ENCODE measurements around the gene ZNF536. TPM values are rescaled to one million over a fixed set of nuclear protein-coding genes. Genes with fewer than 3 reads are reported as not detected.

Gene ZNF536
- polyA plus RNA-seq, 3 donors: 0.06 to 0.11 (median 0.07) TPM

DNA sequence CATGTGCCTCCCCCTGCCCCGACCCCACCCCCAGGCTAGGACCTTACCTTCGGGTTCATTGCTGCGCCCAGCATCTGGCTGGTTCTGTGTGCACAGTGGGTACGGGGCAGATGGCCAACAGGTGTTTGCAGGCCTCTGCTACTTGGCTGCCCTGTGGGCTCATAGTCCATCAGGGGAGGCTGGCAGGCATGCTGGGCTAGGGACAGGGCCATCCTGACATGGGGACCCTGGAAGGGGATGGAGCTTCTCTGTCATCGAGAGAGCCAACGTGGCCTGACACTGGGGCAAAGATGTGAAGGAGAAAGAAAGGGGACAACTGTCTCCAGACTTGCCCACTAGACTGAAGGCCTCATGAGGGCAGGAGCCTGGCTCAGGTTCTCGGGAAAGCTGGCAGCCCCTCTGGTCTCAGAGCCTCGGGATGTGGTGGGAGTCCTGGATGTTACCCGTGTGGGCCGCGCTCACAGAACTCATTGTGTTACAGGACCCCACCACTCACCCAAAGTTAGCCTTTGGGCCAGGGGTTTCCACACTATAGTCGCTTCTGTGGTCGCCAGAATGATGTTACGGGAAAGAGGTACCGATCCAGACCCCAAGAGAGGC, 4.7 kb downstream of the ZNF536 start:
- H3K27ac ChIP-seq (ENCODE audit: low read depth, low read length): no peak overlapping the region
- 88 to 93% (median 89%) methylated on average over 15 of the region's 15 CpGs for WGBS, 3 donors

DNA sequence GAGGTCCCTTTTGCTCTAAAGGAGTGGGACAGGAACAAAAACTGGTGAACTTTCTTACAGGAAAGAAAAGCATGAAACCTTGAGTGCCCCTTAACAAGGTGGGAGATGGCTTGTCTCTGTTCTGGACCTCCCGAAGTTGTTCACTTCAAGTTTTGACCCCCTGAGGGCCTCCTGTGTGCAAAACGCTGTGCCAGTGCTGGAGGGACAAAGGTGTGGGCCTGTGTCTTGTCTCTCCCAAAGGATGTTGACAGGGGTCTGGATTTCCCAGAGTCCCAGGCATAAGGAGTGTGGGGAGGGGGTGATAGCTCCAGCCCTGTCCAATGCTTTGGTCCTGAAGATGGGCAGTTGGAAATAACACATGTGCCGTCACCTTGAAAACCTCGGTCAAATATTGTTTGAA, 6.5 kb downstream of the ZNF536 start:
- WGBS, 3 donors: 68 to 78% (median 73%) methylated on average over 4 of the region's 4 CpGs
- H3K27ac ChIP-seq (ENCODE audit: low read depth, low read length): no peak overlapping the region

DNA sequence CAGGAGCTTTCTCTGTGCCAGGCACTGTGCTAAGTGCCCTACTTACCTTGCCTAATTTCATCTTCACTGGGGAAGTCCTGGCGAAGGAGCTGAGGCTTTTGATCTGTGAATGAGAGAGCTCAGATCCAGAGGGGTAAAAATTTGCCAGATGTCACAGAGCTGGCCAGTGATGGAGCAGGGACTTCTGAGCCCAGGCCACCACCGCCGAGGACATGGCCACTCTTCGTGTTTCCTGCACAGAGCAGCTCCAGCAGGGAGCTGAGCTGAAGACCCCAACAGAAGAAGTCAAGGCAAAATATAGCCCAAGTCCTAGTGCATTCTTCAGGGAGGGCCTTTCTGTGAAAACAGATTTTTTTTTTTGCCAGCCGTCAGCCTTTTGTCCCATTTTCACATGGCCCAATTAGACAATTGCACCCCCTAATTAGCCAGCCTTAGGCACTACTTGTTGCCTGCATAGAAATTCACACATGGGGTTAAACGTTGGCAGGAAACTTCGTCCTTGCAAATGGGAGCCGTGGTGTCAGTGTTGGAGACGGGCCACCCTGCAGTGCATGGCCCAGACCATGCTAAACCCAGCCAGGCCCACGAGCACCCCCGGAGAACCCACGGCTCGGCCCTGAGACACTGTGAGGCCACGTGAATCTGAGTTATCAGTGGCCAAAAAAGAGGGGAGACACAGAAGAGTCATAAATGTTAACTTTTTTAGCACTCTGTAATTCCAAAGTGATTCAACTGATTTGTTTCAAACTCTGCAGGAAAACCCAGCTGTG, 7.8 kb downstream of the ZNF536 start:
- no peak overlapping the region for H3K27ac ChIP-seq (ENCODE audit: low read depth, low read length)
- 56 to 61% (median 58%) methylated on average over 14 of the region's 14 CpGs for WGBS, 3 donors

DNA sequence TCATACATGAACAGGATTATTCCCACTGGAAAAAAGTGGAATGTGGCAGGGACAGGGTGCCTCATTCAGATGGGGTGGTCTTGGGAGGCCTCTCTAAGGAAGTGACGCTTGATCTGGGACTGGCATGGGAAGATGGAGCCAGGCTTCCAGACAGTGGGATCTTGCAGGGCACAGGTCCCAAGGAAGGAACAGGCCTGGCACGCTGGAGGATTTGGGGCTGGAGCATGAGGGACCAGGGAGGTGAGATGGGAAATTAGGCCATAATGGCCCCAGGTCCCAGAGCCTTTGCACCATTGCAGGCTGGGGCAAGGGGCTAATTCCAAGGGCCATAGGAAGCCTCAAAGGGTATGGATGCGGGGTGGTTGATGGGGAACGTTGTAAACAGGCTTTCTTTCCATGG, 9.2 kb downstream of the ZNF536 start:
- no peak overlapping the region for H3K27ac ChIP-seq (ENCODE audit: low read depth, low read length)
- WGBS, 3 donors: 81 to 87% (median 82%) methylated on average over 4 of the region's 4 CpGs

DNA sequence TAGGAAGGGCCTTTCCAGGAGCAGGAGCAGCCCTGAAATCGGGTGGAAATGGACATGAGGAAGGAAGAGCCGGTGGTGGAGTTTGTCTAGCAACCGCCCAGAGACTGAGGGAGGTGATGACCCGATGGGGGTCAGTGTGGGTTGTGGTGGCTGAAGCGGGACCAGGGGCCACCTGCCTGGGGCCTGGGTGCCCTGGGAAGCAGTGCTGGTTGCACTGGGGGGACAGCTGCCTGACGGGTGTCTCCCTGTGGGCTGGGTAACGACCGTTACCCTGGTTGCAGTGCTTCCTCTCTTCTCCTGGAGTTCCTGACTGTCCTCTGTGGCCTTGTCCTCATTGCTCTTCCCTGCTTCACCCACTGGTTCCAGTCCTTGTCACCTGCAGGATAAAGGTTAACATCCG, 13.0 kb downstream of the ZNF536 start:
- no peak overlapping the region for H3K27ac ChIP-seq (ENCODE audit: low read depth, low read length)
- WGBS, 3 donors: 76 to 81% (median 80%) methylated on average over 9 of the region's 9 CpGs

DNA sequence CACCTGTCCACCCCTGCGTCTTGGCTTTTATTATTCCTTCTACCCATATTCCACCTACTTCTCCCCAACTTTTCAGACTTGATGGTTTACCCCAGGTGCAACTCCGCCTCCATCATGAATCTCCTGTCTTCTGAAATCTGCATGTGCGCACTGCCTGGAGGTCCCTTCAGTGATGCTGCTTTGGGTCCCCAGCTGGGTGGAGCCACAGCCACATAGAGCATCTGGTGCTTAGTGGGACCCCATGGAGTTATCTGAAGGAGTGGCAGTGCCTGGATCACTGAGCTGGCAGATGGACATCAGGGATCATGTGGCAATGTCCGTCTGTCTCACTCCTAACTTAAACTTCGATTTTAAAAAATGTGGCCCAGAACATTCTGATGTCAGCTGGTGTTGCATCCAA, 13.5 kb downstream of the ZNF536 start:
- no peak overlapping the region for H3K27ac ChIP-seq (ENCODE audit: low read depth, low read length)
- 75 to 88% (median 84%) methylated on average over 5 of the region's 5 CpGs for WGBS, 3 donors

DNA sequence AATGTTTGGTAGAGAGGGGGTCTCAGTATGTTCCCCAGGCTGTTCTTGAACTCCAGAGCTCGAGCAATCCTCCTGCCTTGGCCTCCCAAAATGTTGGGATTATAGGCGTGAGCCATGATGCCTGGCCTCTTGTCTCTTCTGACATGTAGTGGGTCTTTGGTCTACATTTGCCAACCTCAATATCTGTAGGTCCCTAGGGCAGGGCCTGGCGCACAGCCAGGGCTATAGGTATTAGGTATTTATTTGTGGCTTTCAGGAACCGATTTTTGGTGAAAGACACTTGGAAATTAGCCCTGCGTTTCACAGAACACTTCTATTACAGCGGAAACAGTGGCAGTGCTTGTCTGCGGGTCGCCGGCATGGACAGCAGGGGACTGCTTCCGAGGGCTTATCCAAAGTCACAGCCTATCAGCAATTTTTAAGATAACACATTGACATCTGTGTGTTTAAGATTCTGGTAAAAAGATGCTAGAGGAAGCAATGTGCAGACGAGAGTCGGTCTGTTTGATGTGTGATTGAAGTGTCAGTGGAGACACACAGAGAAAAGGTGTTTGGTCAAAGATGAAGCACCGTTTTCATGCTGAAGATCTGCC, 14.5 kb downstream of the ZNF536 start:
- H3K27ac ChIP-seq (ENCODE audit: low read depth, low read length): no peak overlapping the region
- 56 to 79% (median 73%) methylated on average over 13 of the region's 13 CpGs for whole genome bisulfite sequencing, 3 donors

DNA sequence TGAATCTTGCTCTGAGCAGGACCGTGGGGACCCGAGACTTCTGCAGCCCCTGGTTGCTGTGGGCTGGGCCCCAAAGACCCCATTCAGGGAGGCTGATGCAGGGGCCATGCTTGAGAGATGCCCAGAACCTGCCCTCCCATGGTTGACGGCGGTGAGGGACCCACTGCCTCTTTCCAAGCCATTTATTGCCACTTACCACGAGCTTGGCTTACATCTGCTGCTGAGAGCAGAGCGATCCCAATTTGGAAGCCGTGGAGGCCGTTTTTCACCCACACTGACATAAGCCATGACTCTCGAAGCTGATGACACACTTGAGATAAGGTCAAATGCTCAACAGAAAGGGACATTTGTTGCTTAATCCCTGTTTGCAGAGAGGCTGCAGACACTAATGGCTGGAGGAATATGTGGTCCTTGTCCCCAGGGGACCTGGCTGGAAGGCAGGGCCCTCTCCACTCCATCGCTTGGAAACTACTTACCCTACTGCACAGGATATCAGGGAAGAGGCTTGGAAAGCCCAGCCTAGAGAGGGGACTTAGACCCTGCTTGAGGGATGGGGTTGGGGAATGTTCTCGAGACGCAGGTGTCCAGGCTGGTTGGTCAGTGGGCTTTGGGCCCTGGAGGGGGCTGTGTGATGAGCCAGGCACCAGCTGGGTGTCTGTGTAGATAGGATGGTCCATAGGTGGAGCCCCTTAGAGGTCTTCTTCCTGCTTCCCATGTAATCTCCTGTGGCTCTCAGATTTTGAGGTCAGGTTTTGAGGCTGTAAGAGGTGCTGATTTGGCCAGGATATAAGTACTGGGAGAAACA, 15.3 kb downstream of the ZNF536 start:
- 58 to 69% (median 64%) methylated on average over 12 of the region's 12 CpGs for WGBS, 3 donors
- no peak overlapping the region for H3K27ac ChIP-seq (ENCODE audit: low read depth, low read length)

DNA sequence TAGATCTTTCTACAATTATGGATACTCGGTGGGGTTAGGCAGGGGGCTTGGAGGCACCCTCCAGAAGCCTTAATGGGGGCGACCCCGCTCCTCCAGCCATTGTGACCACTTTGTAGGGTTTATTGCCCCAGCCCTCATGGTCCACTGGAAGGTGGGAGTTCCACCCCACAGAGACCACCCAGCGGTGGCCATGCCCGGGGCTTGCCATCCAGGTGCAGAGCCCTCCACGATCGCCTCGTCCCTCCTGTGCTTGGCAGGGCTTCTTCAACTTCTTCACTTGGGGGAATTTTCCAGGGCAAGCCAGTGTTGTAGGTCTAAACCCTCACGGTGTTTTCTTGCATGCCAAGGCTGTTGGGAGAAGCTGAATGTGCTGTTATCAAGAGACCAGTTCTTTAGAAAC, 16.1 kb downstream of the ZNF536 start:
- 84 to 88% (median 86%) methylated on average over 9 of the region's 9 CpGs for WGBS, 3 donors
- H3K27ac ChIP-seq (ENCODE audit: low read depth, low read length): no peak overlapping the region

DNA sequence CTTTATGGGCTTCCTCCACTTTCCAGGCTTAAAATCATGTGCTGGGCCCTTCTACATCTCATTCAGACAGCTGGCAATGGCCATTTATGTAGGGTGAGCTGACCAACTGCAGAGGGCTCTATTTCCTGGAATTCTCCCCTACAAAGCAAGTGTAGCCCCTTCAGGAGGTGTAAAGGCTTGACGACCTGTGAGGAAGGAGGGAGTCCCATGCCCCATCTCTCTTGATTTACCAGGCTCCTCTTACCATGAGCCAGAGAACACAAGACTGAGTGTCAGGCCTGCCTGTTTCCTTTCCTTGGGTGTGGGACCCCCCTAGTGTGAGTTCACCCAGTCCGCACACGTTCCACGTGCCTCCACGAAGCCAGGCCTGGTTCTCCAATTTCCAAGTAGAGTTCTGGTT, 16.6 kb downstream of the ZNF536 start:
- H3K27ac ChIP-seq (ENCODE audit: low read depth, low read length): no peak overlapping the region
- 79 to 86% (median 84%) methylated on average over 5 of the region's 5 CpGs for WGBS, 3 donors

DNA sequence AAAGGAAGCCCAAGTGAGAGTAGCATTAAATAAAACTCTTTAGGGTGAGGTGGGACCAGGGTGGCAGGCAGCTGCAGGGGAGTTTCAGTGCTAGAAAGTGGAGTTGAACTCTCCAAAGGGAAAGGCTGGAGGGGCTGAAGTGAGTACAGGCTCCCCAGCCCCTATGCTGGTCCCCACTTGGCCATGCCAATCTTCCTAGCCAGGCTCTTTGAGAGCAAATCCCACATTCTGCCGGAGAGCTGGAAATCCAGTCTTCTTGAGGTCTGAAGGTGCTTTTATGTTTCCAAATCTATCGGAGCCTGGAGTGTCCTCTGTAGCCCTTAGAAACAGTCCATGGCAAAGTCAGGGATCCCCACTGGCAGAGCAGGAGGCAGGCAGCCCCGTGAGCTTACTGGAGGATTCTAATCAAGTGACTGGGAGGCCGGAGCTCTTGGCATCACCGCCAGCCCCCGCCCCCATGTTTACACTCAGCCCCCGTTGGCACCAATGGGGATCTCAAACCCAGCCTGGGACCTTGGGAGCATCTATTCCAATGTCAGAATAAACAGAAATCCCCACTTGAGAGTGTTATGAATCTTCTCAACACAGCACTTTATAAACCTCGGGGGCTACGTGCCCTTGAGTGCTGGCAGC, 18.3 kb downstream of the ZNF536 start:
- 63 to 82% (median 78%) methylated on average over 9 of the region's 9 CpGs for WGBS, 3 donors
- H3K27ac ChIP-seq (ENCODE audit: low read depth, low read length): no peak overlapping the region

DNA sequence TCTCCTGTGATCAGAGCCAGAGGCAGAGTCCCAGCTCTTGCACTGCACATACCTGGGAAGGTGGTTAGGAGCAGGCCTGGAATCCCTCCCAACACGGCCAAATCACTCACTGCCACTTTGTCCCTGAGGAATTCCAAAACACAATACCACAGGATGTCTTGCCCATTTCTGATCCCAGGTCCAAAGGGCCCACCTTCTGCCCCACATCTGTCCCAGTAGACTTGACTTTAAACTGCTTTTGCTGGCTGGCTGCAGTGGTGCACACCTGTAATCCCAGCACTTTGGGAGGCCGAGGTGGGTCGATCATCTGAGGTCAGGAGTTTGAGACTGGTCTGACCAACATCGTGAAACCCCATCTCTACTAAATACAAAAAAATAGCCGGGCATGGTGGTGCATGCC, 18.9 kb downstream of the ZNF536 start:
- no peak overlapping the region for H3K27ac ChIP-seq (ENCODE audit: low read depth, low read length)
- WGBS, 3 donors: 67 to 83% (median 78%) methylated on average over 5 of the region's 5 CpGs

DNA sequence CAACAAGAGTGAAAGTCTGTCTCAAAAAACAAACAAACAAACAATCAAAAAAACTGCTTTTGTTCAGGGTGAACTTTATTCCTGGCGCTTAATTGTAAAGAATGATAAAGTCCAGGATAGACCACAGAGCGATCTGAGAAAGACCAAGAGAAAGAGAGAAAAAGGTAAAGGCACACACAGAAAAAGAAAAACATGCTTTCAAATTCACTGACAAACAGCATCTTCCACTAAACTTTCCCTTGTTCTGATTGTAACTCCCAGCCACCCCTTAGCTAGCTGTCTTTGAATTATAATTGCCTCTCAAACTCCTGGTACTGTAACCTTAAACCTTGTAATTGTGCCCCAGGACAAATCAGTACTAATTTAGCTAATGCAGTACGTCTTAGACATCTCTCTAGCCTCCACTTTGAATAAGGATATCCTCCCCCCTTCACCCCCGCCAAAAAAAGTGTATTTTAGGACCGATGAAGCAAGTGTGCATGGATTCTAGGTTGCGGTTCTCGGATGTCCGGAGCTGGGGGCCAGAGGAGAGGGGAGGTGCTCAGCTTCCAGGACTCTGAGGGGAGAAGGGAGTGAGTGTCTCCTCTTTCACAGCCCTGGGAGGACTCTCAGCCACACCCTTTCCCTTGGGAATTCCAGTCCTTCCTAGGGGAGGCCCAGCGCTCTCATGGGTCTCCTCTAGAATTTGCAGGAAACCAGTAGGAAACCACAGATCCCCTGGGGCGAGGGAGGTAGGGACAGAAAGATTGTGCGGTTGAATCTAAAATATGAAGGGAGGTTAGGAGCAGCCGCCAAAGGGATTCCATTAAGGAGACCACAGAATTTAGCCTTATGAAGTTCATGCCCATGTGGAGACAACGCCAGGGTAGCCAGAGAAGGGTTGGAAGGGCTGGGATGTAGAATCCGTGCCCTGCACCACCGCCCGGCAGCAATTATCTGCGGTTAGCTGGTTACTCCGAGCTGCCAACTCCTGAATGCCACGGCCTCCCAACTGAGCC, 19.7 kb downstream of the ZNF536 start:
- WGBS, 3 donors: 46 to 63% (median 49%) methylated on average over 19 of the region's 19 CpGs
- H3K27ac ChIP-seq (ENCODE audit: low read depth, low read length): no peak overlapping the region

DNA sequence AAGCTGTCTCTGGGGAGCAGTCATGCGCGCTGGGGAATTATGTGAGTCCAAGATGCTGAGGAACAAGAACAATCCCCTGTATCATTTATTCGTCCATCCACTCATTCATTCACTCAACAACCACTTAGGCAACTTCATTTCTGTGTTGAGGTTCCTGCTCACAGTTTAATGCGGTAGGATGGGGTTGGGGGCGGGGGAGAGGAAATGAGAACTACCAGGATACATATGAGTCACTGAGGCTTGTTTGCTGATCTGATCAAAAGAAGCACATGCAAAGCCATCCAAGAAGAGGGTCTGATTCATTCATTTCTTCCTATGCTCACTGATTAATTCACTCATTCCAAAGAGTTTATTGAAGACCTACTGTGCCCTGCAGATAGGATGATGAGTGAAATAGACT, 20.9 kb downstream of the ZNF536 start:
- H3K27ac ChIP-seq (ENCODE audit: low read depth, low read length): no peak overlapping the region
- WGBS, 3 donors: 65 to 73% (median 66%) methylated on average over 5 of the region's 5 CpGs

DNA sequence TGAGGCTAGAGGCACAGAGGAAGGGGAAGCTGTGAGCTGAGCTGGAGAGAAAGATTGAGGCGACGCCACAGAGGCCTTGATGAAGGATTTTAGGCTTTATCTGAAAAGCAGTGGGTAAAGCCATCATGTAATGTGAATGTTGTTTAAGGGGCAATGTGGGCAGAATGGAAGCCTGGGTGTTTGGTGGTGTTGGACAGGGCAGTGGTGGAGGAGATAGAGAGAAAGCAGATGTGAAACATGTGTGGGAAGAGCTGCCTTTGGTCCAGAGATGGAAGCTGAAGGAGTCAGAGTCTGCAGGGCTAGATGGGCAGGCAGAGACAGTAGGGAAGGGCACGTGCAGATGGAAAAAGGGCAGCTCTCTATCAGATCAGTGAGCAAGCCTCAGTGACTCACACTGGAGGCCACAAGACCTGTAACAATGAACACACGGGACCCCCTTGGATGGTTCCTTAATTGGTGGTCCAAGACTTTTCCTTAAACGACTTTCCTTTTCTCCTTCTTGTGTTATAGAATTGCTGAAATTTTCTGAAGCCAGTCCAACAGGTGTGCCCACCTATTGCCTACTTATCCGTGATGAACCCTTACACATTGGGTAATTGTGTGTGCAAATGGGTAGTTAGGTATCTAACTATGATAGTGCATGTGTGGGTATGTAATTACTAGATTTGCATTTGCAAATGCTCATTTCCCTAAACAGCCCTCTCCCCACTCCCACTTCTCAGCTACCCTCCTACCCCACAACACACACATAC, 21.7 kb downstream of the ZNF536 start:
- 74 to 81% (median 78%) methylated on average over 6 of the region's 6 CpGs for WGBS, 3 donors
- no peak overlapping the region for H3K27ac ChIP-seq (ENCODE audit: low read depth, low read length)

DNA sequence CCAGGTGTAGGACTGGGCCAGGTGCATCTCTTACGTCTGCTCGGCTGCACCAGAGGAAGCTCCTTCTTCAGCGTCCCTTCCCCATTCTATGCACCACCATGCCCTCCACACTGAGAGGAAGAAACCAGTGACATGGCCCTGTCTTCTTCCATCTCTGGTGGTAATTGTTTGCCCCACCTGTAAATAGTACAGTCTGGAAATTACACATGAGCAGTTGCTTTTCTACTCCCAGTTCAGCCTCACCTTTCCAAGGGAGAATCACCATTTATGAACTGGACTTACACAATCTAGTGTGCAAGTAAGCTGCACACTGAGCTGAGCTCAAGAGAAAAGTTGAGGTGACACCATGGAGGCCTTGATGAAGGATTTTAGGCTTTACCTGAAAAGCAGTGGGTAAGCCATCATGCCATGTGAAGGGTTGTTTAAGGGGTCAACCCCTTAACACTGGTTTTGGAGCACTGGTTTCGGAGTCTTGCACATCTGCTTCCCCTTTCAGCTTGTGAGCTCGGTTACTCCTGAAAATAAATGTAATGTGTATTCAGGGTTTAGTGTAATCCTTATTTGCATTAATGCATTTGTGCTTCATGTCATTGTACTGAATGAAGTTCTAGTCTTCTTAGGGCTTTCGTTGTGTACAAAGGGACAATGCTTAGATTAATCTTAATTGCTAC, 22.4 kb downstream of the ZNF536 start:
- no peak overlapping the region for H3K27ac ChIP-seq (ENCODE audit: low read depth, low read length)
- WGBS, 3 donors: 73 to 86% (median 85%) methylated on average over 6 of the region's 6 CpGs

All from adipose tissue (tissue), 3 donors.